Measurements from ENCODE around the gene GATA1.

Gene GATA1

GRCh38 chrX:48770296-48770695 lies 16.1 kb upstream of the GATA1 start:
- H3K79me2 ChIP-seq (ENCODE audit: low read length): no peaks in the 10 kb centered on the region
- H3K4me2 ChIP-seq (ENCODE audit: low read depth, low read length): no peak overlapping the region
- no peaks in the 10 kb centered on the region for H3F3A ChIP-seq (ENCODE audit: insufficient read depth, low read length)
- H3K9me3 ChIP-seq (replicated peaks; ENCODE audit: insufficient read depth, low read length): no peaks in the 10 kb centered on the region
- no peaks in the 10 kb centered on the region for H4K20me1 ChIP-seq (ENCODE audit: insufficient read depth, low read length)
- no peaks in the 10 kb centered on the region for H3K36me3 ChIP-seq (replicated peaks; ENCODE audit: insufficient read depth, low read length)
- H2AFZ ChIP-seq (ENCODE audit: low read length): no peak overlapping the region
- no peaks in the 10 kb centered on the region for H3K27me3 ChIP-seq (replicated peaks; ENCODE audit: insufficient read depth, low read length)
- no peak for DNase-seq
- no peak overlapping the region for H3K9ac ChIP-seq (ENCODE audit: low read length)
- H3K4me1 ChIP-seq (ENCODE audit: low read length): no peaks in the 10 kb centered on the region
- H3K27ac ChIP-seq (ENCODE audit: low read length): no peak overlapping the region
- H3K9me2 ChIP-seq (replicated peaks; ENCODE audit: insufficient read depth, low read length): no peaks in the 10 kb centered on the region
- TF ChIP-seq EZH2 (optimal IDR thresholded peaks at IDR 0.05; ENCODE audit: low read depth, low read length) (no peak), EZH2phosphoT487 (IDR thresholded peaks at IDR 0.05; ENCODE audit: low read length) (no peak)
- TF ChIP-seq, protein P1, sequence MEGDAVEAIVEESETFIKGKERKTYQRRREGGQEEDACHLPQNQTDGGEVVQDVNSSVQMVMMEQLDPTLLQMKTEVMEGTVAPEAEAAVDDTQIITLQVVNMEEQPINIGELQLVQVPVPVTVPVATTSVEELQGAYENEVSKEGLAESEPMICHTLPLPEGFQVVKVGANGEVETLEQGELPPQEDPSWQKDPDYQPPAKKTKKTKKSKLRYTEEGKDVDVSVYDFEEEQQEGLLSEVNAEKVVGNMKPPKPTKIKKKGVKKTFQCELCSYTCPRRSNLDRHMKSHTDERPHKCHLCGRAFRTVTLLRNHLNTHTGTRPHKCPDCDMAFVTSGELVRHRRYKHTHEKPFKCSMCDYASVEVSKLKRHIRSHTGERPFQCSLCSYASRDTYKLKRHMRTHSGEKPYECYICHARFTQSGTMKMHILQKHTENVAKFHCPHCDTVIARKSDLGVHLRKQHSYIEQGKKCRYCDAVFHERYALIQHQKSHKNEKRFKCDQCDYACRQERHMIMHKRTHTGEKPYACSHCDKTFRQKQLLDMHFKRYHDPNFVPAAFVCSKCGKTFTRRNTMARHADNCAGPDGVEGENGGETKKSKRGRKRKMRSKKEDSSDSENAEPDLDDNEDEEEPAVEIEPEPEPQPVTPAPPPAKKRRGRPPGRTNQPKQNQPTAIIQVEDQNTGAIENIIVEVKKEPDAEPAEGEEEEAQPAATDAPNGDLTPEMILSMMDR (IDR thresholded peaks at IDR 0.05; ENCODE audit: low read length): no peak
- no peak overlapping the region for H3K4me3 ChIP-seq (ENCODE audit: low read length)

- Histone ChIP-seq H3K9me3 (replicated peaks; ENCODE audit: insufficient read depth, low read length) (no peaks in the 10 kb centered on the region), H4K20me1 (ENCODE audit: insufficient read depth, low read length) (no peaks in the 10 kb centered on the region), H3K36me3 (replicated peaks; ENCODE audit: insufficient read depth, low read length) (no peaks in the 10 kb centered on the region), H3K9me2 (replicated peaks; ENCODE audit: insufficient read depth, low read length) (no peaks in the 10 kb centered on the region), H3K9ac (ENCODE audit: low read length) (no peak overlapping the region), H3K27me3 (replicated peaks; ENCODE audit: insufficient read depth, low read length) (no peaks in the 10 kb centered on the region), H2AFZ (ENCODE audit: low read length) (no peak overlapping the region), H3K4me2 (ENCODE audit: low read depth, low read length) (no peak overlapping the region), H3K79me2 (ENCODE audit: low read length) (no peaks in the 10 kb centered on the region), H3K4me3 (ENCODE audit: low read length) (no peak overlapping the region), H3F3A (ENCODE audit: insufficient read depth, low read length) (no peaks in the 10 kb centered on the region), H3K4me1 (ENCODE audit: low read length) (no peaks in the 10 kb centered on the region), H3K27ac (ENCODE audit: low read length) (no peak overlapping the region)
- TF ChIP-seq EZH2 (optimal IDR thresholded peaks at IDR 0.05; ENCODE audit: low read depth, low read length) (no peak), EZH2phosphoT487 (IDR thresholded peaks at IDR 0.05; ENCODE audit: low read length) (no peak)
- no peak for DNase-seq
These were observed 13.8 kb upstream of the GATA1 start for GRCh38 chrX:48772602-48773001.

DNA sequence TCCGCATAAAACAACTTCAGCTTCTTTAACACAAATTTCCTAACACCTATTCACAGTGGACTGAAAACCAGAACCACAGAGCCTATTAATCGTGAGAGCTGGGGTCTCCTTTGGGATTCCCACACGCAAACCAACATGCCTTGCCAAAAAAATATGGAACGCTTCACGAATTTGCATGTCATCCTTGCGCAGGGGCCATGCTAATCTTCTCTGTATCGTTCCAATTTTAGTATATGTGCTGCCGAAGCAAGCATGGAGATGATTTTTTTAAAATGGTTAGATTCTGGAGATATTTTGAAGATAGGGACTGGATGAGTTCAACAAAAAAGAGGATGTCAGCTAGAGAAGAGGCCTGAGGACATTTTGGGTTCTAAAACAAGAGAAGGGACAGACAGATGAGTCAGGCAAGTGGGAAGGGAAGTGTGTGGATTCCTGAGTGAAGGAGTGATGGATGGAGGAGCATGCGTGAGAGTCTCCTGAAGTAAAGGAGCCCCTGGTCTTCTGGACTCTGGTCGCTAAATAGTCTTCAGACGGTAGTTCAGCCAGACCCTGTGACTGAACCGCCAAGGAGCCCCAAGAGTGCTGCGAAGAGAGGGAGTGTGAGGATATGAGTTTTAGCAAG lies 9.5 kb upstream of the GATA1 start:
- Histone ChIP-seq H3F3A (ENCODE audit: insufficient read depth, low read length) (no peaks in the 10 kb centered on the region), H3K36me3 (replicated peaks; ENCODE audit: insufficient read depth, low read length) (no peaks in the 10 kb centered on the region), H3K9me3 (replicated peaks; ENCODE audit: insufficient read depth, low read length) (no peaks in the 10 kb centered on the region), H3K4me2 (ENCODE audit: low read depth, low read length) (no peak overlapping the region), H3K79me2 (ENCODE audit: low read length) (no peaks in the 10 kb centered on the region), H3K9me2 (replicated peaks; ENCODE audit: insufficient read depth, low read length) (no peaks in the 10 kb centered on the region), H3K9ac (ENCODE audit: low read length) (no peak overlapping the region), H4K20me1 (ENCODE audit: insufficient read depth, low read length) (no peaks in the 10 kb centered on the region), H3K4me3 (ENCODE audit: low read length) (no peak overlapping the region), H3K27me3 (replicated peaks; ENCODE audit: insufficient read depth, low read length) (no peaks in the 10 kb centered on the region), H3K4me1 (ENCODE audit: low read length) (no peaks in the 10 kb centered on the region), H3K27ac (ENCODE audit: low read length) (no peak overlapping the region), H2AFZ (ENCODE audit: low read length) (no peak overlapping the region)
- DNase-seq: no peak
- TF ChIP-seq EZH2phosphoT487 (IDR thresholded peaks at IDR 0.05; ENCODE audit: low read length) (no peak), EZH2 (optimal IDR thresholded peaks at IDR 0.05; ENCODE audit: low read depth, low read length) (no peak)
- TF ChIP-seq, protein P1 (IDR thresholded peaks at IDR 0.05; ENCODE audit: low read length): no peak

- Histone ChIP-seq H3K27ac (ENCODE audit: low read length) (no peak overlapping the region), H3K4me3 (ENCODE audit: low read length) (no peak overlapping the region), H3K9me3 (replicated peaks; ENCODE audit: insufficient read depth, low read length) (no peaks in the 10 kb centered on the region), H3K9me2 (replicated peaks; ENCODE audit: insufficient read depth, low read length) (no peaks in the 10 kb centered on the region), H3K27me3 (replicated peaks; ENCODE audit: insufficient read depth, low read length) (no peaks in the 10 kb centered on the region), H4K20me1 (ENCODE audit: insufficient read depth, low read length) (no peaks in the 10 kb centered on the region), H3K4me2 (ENCODE audit: low read depth, low read length) (no peak overlapping the region), H3K79me2 (ENCODE audit: low read length) (no peaks in the 10 kb centered on the region), H3K4me1 (ENCODE audit: low read length) (no peaks in the 10 kb centered on the region), H3K9ac (ENCODE audit: low read length) (no peak overlapping the region), H3K36me3 (replicated peaks; ENCODE audit: insufficient read depth, low read length) (no peaks in the 10 kb centered on the region), H2AFZ (ENCODE audit: low read length) (no peak overlapping the region), H3F3A (ENCODE audit: insufficient read depth, low read length) (no peaks in the 10 kb centered on the region)
- DNase-seq: no peak
- TF ChIP-seq EZH2 (optimal IDR thresholded peaks at IDR 0.05; ENCODE audit: low read depth, low read length): no peak
- TF ChIP-seq, protein P1 (IDR thresholded peaks at IDR 0.05; ENCODE audit: low read length): no peak
- TF ChIP-seq EZH2phosphoT487 (IDR thresholded peaks at IDR 0.05; ENCODE audit: low read length): no peak
These were observed 7.0 kb upstream of the GATA1 start for GRCh38 chrX:48779399-48779798.
